GM19372 (cell line): Measurements from ENCODE around the gene PKIB.

ENCODE experiments used
- ATAC-seq: cut with Tn5 transposase; IDR thresholded peaks from one replicate; pipeline ENCODE4 v1.9.1; 2021; ENCODE audit warnings: mild to moderate bottlenecking, low read depth, moderate library complexity; ENCODE audit not compliant: unreplicated experiment

PKIB gene

GRCh38 chr6:122702841-122703240 is 92.6 kb downstream of the PKIB start:
- no peak for ATAC-seq

- ATAC-seq: no peak
Observed at GRCh38 chr6:122704066-122704465, 93.9 kb downstream of the PKIB start.

- ATAC-seq: peak; percentile 81
Observed at GRCh38 chr6:122709922-122710512, 99.8 kb downstream of the PKIB start.

- ATAC-seq: no peak
Observed at GRCh38 chr6:122710908-122711635, 100.9 kb downstream of the PKIB start.

GRCh38 chr6:122712093-122712447 is 101.9 kb downstream of the PKIB start:
- no peak for ATAC-seq

- no peak for ATAC-seq
Observed at GRCh38 chr6:122712448-122713137, 102.4 kb downstream of the PKIB start.

GRCh38 chr6:122713138-122713537 is 102.9 kb downstream of the PKIB start:
- ATAC-seq: no peak

- no peak for ATAC-seq
Observed at GRCh38 chr6:122714059-122714458, 103.9 kb downstream of the PKIB start.

- ATAC-seq: no peak
Observed at GRCh38 chr6:122715725-122716124, 105.5 kb downstream of the PKIB start.

- ATAC-seq: no peak
Observed at GRCh38 chr6:122717350-122717749, 107.1 kb downstream of the PKIB start.

GRCh38 chr6:122718616-122719015 is 108.4 kb downstream of the PKIB start:
- no peak for ATAC-seq

- ATAC-seq: no peak
Observed at GRCh38 chr6:122719176-122719575, 109.0 kb downstream of the PKIB start.

- ATAC-seq: no peak
Observed at GRCh38 chr6:122722746-122723145, 112.5 kb downstream of the PKIB start.

- no peak for ATAC-seq
Observed at GRCh38 chr6:122726649-122727048, 116.4 kb downstream of the PKIB start.

GRCh38 chr6:122727244-122727643 is 117.0 kb downstream of the PKIB start:
- ATAC-seq: no peak

- ATAC-seq: no peak
Observed at GRCh38 chr6:122730334-122730733, 120.1 kb downstream of the PKIB start.

GRCh38 chr6:122730775-122731386 is 120.7 kb downstream of the PKIB start:
- ATAC-seq: peak; percentile 50

- ATAC-seq: no peak
Observed at GRCh38 chr6:122733259-122733658, 123.1 kb downstream of the PKIB start.

GRCh38 chr6:122734529-122735395 is 124.6 kb downstream of the PKIB start:
- ATAC-seq: no peak

- ATAC-seq: no peak
Observed at GRCh38 chr6:122735582-122735981, 125.4 kb downstream of the PKIB start.
